ENCODE data around the gene PDLIM7.

- TF ChIP-seq POLR2A (IDR thresholded peaks at IDR 0.05) (no peak), CTCF (IDR thresholded peaks at IDR 0.05) (no peak)
Observed at GRCh38 chr5:177440211-177440989, 57.0 kb downstream of the PDLIM7 start.

Measured in vagina (tissue), 2 donors.